A172 (cell line): ENCODE data around the gene ALX4. TPM values are rescaled to one million over a fixed set of nuclear protein-coding genes. Genes with fewer than 3 reads are reported as not detected.
A peak's percentile ranks its signal among the peaks of the same experiment; 100 is the strongest.

Experiments
- DNase-seq: peaks from one replicate; pipeline ENCODE4 v3.0.0-alpha.2; 2015; ENCODE audit warnings: low spot score
- total RNA-seq: library from RNA; depleted of rRNA; stranded (reverse); fragments of >200 nt; shearing (Covaris generic); gene quantifications from 2 replicates; pipeline ENCODE4 v1.2.3, GENCODE V29; 2014

Gene ALX4
- total RNA-seq, 1 experiment from 2014 or later: 3.9 TPM

DNA sequence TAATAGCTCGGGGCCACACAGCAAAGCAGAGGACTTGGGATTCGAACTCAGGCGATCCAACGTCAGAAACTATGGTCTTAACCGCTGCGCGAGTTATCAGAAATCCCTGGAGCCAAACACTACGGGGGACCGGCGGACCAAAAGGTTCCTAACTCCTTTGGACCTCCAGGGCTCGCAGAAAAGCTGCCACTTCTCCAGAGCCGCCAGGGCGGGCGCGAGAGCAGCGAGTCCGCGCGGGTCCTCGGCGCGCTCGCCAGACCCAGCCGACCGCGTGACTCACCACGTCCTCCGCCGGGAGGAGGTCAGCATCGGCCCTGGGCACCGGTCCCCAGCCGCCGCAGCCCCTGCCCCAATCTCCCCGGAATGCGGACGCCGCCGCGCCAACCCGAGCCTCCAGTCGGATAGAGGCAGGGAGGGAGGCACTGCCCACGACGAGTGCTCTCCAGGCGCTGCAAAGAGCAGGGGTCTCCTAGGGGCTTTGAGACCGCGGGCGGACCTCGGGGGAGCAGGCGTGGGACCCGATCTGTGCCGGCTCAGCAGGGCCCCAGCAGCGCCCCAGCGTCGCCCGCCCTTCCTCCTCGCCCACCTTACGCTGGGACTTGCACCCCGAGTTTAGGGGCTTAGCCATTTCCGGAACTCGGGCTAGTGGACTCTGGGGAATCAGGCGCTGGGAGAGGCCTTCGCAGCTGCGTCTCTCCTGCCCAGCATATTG is 6.2 kb upstream of the ALX4 start:
- no peak for DNase-seq

DNA sequence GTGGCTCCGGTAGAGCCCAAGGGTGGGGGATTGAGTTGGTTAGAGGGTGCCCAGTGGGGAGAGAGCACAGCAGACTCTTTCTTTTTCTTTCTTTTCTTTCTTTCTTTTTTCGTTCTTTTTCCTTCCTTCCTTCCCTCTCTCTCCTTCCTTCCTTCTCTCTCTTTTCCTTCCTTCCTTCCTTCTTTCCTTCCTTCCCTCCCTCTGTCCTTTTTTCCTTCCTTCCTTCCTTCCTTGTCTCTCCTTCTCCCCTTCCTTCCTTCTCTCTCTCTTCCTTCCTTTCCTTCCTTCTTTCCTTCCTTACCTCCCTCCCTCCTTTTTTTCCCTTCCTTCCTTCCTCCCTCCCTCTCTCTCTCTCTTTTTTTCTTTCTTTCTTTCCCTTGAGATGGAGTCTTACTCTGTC is 4.8 kb upstream of the ALX4 start:
- DNase-seq: no peak

- no peak for DNase-seq
Observed at GRCh38 chr11:44313761-44314489, 4.0 kb upstream of the ALX4 start.

DNA sequence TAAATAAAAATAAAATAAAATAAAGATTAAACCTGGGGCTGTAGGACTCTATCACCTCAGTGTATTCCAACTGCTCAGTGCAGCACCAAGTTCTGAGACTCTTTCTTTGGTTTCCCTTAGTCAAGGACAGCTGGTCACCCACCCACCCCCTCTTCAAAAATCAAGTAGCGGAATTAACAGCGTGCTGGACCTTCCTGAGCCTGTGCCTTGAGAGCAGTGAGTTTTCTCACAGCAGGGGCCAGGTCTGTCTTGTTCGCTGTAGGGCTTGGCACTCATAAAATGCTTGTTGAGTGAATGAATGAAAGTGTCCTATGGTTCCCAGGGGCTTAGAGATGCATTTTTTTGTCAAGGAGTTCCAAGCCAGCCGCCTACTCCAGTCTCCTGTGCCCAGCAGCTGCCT is 2.9 kb upstream of the ALX4 start:
- DNase-seq: no peak

GRCh38 chr11:44311339-44312261 is 1.7 kb upstream of the ALX4 start:
- DNase-seq: no peak

GRCh38 chr11:44310463-44311272 is 729 bp upstream of the ALX4 start:
- no peak for DNase-seq

- DNase-seq: no peak
Observed at GRCh38 chr11:44310206-44310462, 195 bp upstream of the ALX4 start.

DNA sequence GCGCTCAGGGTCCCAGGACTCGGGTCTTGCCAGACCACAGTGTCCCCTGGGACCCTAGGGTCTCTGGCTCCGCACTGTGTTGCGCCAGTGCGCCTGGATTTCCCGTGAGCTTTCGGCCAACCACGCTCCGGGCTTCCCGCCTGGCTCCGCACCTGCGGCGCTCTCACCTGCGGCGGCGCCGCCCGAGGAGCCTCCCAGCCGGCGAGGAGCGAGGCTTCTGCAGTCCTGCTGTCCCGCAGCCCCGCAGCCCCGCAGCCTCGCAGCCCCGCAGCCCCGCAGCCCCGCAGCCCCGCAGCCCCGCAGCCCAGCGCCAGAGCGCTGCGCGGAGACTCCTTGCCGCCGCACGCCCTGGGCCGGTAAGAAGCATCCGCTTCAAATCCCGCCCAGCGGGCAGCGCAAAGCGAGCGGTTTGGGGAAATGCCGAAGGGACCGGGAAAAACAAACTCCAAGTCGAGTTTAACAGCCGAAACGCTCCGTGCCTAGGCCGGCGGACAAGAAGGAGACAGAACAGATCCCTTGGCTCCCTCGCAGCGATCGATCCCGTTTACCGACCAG is 939 bp downstream of the ALX4 start:
- DNase-seq: no peak

DNA sequence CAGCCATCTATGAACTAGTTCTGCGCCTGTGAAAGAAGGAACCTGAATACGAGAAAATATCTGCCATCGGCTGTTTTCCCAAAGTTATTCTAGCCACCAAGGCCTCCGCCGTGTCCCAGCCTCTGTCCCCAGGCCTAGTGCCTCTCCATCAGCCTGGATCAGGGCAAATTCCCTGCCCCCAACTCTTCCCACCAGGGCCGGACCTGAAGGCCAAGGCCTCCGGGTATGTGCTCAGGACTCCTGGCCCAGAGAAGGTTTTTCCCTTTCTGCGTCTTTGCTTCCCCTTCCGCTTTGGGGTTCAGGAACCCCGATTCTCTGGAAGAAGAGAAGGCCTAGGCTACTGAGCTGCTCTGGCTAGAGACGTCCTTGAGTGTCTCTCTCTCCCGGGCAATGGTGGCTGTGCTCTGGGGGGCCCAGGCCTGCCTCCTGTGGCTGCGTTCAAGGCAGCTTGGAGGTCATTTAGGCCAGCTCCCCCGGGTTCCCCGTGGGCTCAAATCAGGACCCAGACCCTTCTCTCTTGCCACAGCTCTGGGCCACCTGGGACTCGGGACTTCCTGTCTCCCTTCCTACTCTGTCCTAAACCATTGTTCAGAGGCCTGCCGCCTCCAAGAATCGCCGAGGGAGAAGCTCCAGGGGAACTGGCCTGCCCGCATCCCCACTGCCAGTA is 1.6 kb downstream of the ALX4 start:
- DNase-seq: no peak

DNA sequence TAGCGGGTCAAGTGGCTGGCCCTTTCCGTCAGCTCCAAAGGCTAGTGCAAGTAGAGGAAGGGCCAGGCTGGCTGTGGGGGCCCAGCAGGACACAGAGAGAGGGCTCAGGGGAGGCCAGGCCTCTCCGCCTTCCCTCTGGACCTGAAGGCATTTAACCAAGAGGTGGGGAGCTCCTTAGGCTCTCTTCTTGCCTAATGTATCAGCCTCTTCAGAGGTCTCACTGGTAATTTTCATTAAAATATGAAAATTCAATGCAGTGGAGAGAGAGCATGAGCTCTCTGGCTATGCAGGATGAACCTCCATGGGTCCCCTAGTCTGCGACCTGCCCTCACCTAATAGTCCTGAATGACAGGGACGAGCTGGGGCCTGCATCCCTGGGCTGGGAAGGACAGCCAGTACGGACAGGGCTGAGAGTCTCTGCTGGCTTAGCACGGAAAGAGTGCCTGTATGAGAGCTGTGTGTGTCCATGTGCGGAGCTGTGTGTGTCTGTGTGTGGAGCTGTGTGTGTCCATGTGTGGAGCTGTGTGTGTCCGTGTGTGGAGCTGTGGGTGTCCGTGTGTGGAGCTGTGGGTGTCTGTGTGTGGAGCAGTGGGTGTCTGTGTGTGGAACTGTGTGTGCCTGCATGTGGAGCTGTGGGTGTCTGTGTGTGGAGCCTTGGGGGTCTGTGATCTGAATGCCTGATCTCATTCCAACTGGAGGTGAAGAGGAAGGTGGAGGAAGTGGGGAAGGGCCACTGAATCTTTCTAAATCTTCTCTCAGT is 2.4 kb downstream of the ALX4 start:
- no peak for DNase-seq

DNA sequence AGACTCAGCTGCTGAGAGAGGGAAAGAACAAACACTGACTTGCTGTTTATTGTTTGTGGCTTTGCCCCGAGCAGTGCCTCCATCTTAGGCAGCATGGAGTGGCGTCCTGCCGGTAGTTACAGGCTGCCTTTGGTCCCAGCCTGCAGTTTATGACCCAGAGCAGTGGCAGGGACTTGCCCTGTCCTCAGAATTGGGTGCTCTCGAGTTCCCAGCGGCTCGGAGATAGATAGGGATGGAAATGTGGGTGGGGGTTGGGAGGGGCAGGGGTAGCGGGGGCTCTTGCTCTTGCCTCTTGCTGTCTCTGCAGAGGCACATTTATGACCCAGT is 3.1 kb downstream of the ALX4 start:
- no peak for DNase-seq

- no peak for DNase-seq
Observed at GRCh38 chr11:44306052-44306917, 3.7 kb downstream of the ALX4 start.

DNA sequence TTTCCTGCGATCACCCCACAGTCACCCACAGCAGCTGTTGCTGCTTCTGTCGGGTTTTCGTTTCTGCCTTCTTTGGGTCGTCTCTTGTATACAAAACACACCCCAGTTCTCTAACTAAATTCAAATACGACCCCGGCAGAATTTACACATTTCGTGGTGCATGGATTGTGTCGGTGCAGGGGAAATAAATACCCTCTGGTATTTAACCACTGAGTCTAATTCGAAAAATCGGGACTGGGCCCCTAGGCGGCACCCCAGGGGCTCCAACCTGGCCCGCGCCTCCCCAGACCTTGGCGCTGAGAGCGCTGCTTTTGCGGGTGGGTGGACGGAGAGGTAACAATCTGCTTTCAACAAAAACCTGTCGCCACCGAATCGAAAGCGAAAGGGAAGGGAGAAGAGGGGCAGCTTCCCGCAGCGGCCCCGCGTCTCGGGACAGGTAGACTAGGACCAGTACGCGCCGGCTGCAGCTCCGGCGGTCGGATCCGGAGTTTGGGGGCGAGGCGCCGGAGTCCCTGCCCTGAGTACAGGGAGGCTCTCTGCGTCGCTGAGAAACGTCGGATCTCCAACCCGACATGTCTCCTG is 4.4 kb downstream of the ALX4 start:
- DNase-seq: no peak

- DNase-seq: no peak
Observed at GRCh38 chr11:44305026-44305469, 4.9 kb downstream of the ALX4 start.

GRCh38 chr11:44304091-44305025 is 5.6 kb downstream of the ALX4 start:
- DNase-seq: no peak

GRCh38 chr11:44303401-44303938 is 6.5 kb downstream of the ALX4 start:
- no peak for DNase-seq

GRCh38 chr11:44301564-44302271 is 8.2 kb downstream of the ALX4 start:
- DNase-seq: peak; percentile 84
